ENCODE results near the gene AIFM3. TPM values are rescaled to one million over a fixed set of nuclear protein-coding genes. Genes with fewer than 3 reads are reported as not detected.
"Not testable (repeated sequence)": the region's sequence is repeated elsewhere in the genome, so short reads cannot be mapped to it uniquely, and the experiment has no call there.

The AIFM3 gene, protein sequence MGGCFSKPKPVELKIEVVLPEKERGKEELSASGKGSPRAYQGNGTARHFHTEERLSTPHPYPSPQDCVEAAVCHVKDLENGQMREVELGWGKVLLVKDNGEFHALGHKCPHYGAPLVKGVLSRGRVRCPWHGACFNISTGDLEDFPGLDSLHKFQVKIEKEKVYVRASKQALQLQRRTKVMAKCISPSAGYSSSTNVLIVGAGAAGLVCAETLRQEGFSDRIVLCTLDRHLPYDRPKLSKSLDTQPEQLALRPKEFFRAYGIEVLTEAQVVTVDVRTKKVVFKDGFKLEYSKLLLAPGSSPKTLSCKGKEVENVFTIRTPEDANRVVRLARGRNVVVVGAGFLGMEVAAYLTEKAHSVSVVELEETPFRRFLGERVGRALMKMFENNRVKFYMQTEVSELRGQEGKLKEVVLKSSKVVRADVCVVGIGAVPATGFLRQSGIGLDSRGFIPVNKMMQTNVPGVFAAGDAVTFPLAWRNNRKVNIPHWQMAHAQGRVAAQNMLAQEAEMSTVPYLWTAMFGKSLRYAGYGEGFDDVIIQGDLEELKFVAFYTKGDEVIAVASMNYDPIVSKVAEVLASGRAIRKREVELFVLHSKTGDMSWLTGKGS
- total RNA-seq (2014; rRNA removed; shearing (Covaris generic); ENCODE audit: low replicate concordance), result 0.56 TPM in 1 of 2 replicates, not detected in the other

DNA sequence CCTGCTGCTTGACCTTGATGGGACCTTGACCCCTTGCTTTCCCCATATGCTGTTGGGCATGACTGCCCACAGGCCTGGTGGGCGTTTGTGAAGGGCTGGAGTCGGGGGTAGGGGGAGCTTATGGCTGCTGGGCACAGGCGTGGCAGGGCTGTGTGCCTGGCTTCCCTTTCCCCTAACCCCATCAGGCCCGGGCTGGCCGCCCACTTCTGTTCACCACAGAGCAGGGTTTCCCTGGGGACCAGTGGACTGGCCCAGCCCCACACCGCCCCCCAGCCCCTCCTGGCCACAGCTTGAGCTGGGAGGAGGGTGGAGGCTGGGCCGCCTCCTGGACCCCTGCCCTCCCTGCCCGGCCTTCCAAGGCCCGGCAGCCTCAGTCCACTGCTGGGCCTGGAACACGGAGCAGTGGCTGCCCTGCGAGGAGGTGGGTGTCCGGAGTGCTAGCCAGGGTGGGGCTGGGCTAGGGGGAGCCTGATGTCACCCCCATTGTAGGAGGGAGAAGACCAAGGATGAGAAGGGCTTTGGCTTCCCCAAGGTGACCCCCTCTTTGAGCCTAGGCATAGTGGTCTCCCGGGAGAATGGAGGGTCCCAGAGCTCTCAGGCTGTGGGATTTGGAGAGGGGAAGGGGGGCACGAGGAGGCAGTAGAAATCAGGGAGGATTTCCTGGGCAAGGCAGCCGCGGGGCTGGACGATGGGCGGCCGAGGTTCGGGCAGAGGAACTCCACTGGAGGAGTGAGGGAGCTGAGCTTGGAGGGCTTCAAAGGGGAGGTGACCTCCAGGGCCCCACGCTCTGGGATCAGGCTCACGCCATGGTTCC lies at the start of gene AIFM3:
TSS of gene AIFM3 (plus strand) at position 373 of the 814 bp plus-strand sequence. CDS start 690 bp downstream, outside the sequence.
- Histone ChIP-seq H3K4me3 (no peak within 1 kb of the TSS), H3K27me3 (no peaks in the 10 kb centered on the region), H3K36me3 (no peaks in the 10 kb centered on the region), H3K9me3 (no peaks in the 10 kb centered on the region)
- DNase-seq, result no peak

DNA sequence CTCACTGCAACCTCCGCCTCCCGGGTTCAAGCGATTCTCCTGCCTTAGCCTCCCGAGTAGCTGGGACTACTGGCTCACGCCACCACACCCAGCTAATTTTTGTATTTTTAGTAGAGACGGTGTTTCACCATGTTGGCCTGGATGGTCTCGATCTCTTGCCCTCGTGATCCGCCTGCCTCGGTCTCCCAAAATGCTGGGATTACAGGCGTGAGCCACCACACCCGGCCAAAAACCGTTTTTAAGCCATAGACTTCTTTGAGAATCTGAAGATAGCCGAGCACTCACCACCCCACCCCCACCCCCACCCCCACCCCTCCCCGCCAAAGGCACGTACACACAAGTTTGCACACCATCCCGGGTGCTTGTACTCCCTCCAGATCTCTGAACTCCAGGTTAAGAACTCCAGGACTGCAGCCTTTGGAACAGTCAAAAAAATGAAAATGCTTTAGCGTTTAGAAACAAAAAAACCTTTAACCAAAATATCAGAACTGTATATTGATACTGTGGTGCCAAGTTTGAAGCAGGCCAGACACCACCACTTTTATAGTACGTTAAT lies 48.3 kb upstream of the AIFM3 start:
- peaks cover 11% of the 10 kb centered on the region for H3K36me3 ChIP-seq
- no peaks in the 10 kb centered on the region for H3K9me3 ChIP-seq
- H3K4me3 ChIP-seq, result peak overlapping the region; percentile 94
- no peak for DNase-seq
- no peaks in the 10 kb centered on the region for H3K27me3 ChIP-seq

DNA sequence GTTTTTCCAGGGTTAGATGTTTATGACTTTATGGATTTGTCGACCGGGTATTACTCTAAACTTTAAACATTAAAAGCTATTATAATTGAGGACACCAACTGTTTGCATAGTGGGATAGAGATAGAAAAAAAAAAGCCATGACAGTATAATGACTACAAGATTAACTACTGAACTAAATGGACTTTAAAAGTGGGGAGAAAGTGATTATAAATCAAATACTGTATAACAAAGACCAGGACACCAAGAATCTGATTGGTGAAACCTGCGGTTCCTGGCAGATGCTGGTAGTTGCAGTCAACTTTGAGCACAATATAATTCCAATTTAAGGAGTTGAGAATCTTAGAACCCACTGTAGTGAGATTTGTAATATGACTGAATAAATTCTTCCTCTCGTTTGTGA lies 47.3 kb upstream of the AIFM3 start:
- Histone ChIP-seq H3K9me3 (no peaks in the 10 kb centered on the region), H3K27me3 (no peaks in the 10 kb centered on the region), H3K36me3 (peaks cover 15% of the 10 kb centered on the region), H3K4me3 (peak overlapping the region; percentile 94)
- DNase-seq, result no peak

DNA sequence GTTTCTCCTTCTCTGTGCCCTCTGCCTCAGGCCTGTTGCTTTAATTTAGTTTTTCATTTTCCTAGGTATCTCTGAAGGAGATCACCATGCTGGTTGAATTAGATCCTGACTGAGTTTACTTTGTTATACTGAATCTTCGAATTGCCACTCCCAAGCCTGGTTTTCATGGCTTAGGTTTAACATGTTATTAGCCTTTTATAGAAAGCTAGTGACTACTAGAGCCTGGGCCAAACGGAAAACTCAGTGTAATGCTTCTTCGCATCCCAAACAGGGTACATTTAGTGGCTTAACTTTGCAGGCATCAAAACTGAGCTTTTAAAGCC lies 46.2 kb upstream of the AIFM3 start:
- H3K27me3 ChIP-seq, result no peaks in the 10 kb centered on the region
- DNase-seq, result no peak
- H3K4me3 ChIP-seq, result peak overlapping the region; percentile 94
- no peaks in the 10 kb centered on the region for H3K9me3 ChIP-seq
- peaks cover 23% of the 10 kb centered on the region for H3K36me3 ChIP-seq

DNA sequence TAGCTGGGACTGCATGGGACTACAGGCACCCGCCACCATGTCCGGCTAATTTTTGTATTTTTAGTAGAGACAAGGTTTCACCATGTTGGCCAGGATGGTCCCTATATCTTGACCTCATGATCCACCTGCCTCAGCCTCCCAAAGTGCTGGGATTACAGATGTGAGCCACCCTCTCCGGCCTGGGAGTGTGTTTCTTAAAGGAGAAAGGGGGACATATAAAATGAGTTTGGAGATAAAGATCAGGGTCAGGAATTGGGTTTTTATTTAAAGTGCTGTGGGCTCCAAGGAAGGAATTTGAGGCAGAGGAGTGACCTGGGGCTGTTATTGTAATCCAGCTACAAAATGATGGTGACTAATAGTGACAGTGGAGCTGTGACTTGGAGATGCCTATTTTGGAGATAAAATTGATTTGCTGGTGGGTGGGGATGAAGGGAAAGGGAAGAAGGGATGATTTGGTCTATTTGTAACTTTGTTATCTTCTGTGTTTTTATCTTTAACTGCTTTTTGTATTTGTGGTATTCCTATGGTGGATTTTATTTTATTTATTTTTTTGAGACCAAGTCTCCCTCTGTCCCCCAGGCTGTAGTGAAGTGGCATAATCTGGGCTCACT lies 44.8 kb upstream of the AIFM3 start:
- Histone ChIP-seq H3K4me3 (no peak overlapping the region), H3K9me3 (no peaks in the 10 kb centered on the region), H3K27me3 (no peaks in the 10 kb centered on the region), H3K36me3 (peaks cover 23% of the 10 kb centered on the region)
- no peak for DNase-seq

DNA sequence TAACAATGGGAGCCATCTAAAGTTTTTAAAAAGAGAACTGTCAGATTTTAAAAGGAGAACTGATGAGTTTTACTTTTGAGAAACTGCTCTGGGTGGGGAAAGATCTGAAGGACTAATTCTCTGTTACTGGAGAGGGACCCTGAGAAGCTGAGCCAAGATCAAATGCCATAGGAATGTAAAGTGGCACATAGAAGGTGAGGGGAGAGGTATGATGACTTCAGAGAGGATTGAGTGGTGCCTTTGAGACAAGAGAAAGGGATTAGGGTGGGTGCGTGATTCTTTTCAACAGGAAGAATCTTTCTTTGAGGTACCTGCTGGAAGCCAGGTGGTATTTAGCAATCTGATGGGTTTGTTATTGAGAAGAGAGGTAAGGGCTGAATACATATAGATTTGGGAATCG lies 40.8 kb upstream of the AIFM3 start:
- DNase-seq, result no peak

DNA sequence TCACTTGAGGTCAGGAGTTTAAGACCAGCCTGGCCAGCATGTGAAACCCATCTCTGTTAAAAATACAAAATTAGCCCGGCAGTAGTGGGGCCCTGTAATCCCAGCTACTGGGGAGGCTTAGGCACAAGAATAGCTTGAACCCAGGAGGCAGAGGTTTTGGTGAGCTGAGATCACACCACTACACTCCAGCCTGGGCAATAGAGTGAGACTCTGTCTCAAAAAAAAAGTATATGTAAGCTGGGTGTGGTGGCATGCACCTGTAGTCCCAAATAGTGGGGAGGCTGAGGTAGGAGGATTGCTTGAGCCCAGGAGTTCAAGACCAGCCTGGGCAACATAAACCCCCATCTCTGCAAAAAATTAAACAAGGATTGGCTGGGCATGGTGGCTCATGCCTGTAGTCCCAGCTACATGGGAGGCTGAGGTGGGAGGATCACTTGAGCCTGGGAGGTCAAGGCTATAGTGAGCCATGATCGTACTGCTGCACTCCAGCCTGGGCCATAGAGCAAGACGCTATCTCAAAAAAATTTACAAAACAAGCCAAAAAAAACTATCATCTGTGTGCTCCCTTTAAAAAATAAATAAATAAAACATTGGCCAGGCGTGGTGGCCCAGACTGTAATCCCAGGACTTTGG lies 39.0 kb upstream of the AIFM3 start:
- peaks cover 21% of the 10 kb centered on the region for H3K36me3 ChIP-seq
- DNase-seq, result no peak
- no peaks in the 10 kb centered on the region for H3K27me3 ChIP-seq
- H3K9me3 ChIP-seq, result no peaks in the 10 kb centered on the region
- no peak overlapping the region for H3K4me3 ChIP-seq

More for the DNA sequence above, 40.8 kb upstream of the AIFM3 start:
- H3K36me3 ChIP-seq, result peaks cover 21% of the 10 kb centered on the region
- no peaks in the 10 kb centered on the region for H3K9me3 ChIP-seq
- no peak overlapping the region for H3K4me3 ChIP-seq
- H3K27me3 ChIP-seq, result no peaks in the 10 kb centered on the region

DNA sequence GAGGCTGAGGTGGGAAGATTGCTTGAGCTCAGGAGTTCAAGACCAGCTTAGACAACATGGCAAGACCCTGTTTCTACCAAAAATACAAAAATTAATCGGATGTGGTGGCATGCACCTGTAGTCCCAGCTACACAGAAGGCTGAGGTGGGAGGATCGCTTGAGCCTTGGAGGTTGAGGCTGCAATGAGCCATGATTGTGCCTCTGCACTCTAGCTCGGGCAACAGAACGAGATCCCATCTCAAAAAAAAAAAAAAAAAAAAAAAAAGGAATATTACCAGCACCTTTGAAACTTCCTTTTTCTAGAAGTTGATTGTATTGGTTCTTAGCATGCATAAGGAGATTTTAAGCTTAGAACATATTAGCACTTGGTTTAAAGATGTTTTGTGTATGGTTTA lies 38.5 kb upstream of the AIFM3 start:
- no peaks in the 10 kb centered on the region for H3K9me3 ChIP-seq
- no peaks in the 10 kb centered on the region for H3K27me3 ChIP-seq
- DNase-seq, result no peak

DNA sequence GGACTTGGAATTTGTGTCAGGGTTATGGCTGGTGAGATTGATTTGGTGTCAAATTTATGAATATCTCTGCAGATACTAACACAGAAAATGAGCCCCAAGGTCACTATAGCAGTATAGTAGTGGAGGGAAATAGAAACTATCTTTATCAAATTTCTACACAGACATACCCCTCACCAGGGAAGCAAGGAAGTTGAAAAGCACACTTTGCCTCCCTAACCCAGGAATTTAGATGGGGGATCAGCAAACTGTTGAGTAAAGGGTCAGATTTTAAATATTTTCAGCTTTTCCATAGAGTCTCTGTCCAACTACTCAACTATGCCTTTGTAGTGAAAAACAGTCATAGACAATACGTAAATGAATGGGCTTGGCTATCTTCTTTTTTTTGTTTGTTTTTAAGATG lies 37.1 kb upstream of the AIFM3 start:
- no peak for DNase-seq
- Histone ChIP-seq H3K4me3 (no peak overlapping the region), H3K36me3 (peaks cover 32% of the 10 kb centered on the region), H3K9me3 (no peaks in the 10 kb centered on the region), H3K27me3 (no peaks in the 10 kb centered on the region)

More for the DNA sequence above, 38.5 kb upstream of the AIFM3 start:
- H3K4me3 ChIP-seq, result no peak overlapping the region
- H3K36me3 ChIP-seq, result peaks cover 24% of the 10 kb centered on the region

DNA sequence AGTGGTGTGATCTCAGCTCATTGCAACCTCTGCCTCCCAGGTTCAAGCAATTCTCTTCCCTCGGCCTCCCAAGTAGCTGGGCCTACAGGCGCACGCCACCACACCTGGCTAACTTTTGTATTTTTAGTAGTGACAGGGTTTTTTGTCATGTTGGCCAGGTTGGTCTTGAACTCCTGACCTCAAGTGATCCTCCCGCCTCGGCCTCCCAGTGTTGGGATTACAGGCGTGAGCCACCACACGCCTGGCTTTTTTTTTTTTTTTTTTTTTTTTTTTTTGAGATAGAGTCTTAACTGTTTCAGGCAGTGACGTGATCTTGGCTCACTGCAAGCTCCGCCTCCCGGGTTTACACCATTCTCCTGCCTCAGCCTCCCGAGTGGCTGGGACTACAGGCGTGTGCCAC lies 36.6 kb upstream of the AIFM3 start:
- not testable (repeated sequence) for H3K9me3 ChIP-seq, DNase-seq, H3K4me3 ChIP-seq, H3K27me3 ChIP-seq
- peaks cover 32% of the 10 kb centered on the region for H3K36me3 ChIP-seq

DNA sequence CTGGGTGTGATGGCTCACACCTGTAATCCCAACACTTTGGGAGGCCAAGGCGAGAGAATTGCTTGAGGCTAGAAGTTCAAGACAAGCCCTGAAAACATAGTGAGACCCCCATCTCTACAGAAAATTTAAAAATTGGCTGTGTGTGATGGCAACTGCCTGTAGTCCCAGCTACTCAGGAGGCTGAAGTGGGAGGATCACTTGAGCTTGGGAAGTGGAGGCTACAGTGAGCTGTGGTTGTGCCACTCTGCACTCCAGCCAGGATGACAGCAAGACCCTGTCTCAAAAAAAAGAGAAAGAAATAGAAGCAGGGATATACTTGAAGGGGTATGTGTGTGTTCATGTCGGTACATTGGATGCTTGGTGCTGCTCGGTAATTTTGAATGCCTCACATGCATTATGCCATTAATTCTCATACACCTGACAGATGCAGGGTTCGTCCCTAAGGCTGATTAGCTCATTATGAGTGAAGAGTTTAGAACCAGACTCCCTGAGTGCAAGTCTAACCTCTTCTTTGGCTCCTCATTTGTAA lies 35.9 kb upstream of the AIFM3 start:
- H3K4me3 ChIP-seq, result no peak overlapping the region
- H3K27me3 ChIP-seq, result no peaks in the 10 kb centered on the region
- no peak for DNase-seq
- peaks cover 36% of the 10 kb centered on the region for H3K36me3 ChIP-seq
- H3K9me3 ChIP-seq, result no peaks in the 10 kb centered on the region

DNA sequence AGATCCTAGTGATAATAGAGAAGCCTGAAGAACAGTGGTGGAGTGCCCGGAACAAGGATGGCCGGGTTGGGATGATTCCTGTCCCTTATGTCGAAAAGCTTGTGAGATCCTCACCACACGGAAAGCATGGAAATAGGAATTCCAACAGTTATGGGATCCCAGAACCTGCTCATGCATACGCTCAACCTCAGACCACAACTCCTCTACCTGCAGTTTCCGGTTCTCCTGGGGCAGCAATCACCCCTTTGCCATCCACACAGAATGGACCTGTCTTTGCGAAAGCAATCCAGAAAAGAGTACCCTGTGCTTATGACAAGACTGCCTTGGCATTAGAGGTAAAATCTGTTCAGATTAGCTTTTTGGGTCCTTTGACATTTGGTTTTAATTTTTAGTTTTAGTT lies 33.1 kb upstream of the AIFM3 start:
- DNase-seq, result no peak
- Histone ChIP-seq H3K27me3 (no peaks in the 10 kb centered on the region), H3K9me3 (no peaks in the 10 kb centered on the region), H3K36me3 (peaks cover 53% of the 10 kb centered on the region), H3K4me3 (no peak overlapping the region)

DNA sequence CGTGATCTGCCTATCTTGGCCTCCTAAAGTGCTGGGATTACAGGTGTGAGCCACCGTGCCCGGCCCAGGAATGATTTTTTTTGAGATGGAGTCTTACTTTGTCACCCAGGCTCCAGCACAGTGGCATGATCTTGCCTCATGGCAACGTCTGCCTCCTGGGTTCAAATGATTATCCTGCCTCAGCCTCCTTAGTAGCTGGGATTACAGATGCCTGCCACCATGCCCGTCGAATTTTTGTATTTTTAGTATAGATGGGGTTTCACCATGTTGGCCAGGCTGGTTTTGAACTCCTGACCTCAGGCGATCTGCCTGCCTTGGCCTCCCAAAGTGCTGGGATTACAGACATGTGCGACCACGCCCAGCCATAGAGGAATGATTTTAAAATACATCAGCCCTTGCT lies 32.0 kb upstream of the AIFM3 start:
- H3K36me3 ChIP-seq, result peaks cover 55% of the 10 kb centered on the region
- not testable (repeated sequence) for H3K4me3 ChIP-seq, H3K9me3 ChIP-seq, H3K27me3 ChIP-seq, DNase-seq

DNA sequence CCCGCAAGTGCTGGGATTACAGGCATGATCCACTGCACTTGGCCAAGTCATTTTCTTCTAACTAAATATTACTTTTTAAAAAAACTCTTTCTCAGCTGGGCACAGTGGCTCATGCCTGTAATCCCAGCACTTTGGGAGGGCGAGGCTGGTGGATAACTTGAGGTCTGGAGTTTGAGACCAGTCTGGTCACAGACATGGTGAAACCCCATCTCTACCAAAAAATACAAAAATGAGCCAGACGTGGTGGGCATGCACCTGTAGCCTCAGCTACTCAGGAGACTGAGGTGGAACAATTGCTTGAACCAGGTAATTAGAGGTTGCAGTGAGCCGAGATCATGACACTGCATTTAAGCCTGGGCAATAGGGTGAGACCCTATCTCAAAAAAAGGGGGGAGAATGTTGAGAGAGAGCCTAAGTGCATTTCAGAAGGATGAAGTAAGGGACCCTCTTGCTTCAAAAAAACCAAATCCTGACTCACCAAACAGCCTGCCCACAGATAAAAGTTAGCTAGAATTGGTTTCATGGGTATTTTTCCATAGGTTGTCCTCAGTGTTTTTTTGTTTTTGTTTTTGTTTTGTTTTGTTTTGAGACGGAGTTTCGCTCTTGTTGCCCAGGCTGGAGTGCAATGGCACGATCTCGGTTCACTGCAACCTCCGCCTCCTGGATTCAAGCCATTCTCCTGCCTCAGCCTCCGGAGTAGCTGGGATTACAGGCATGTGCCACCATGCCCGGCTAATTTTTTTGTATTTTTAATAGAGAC lies 31.1 kb upstream of the AIFM3 start:
- not testable (repeated sequence) for H3K4me3 ChIP-seq, H3K9me3 ChIP-seq, DNase-seq, H3K27me3 ChIP-seq
- peaks cover 51% of the 10 kb centered on the region for H3K36me3 ChIP-seq

DNA sequence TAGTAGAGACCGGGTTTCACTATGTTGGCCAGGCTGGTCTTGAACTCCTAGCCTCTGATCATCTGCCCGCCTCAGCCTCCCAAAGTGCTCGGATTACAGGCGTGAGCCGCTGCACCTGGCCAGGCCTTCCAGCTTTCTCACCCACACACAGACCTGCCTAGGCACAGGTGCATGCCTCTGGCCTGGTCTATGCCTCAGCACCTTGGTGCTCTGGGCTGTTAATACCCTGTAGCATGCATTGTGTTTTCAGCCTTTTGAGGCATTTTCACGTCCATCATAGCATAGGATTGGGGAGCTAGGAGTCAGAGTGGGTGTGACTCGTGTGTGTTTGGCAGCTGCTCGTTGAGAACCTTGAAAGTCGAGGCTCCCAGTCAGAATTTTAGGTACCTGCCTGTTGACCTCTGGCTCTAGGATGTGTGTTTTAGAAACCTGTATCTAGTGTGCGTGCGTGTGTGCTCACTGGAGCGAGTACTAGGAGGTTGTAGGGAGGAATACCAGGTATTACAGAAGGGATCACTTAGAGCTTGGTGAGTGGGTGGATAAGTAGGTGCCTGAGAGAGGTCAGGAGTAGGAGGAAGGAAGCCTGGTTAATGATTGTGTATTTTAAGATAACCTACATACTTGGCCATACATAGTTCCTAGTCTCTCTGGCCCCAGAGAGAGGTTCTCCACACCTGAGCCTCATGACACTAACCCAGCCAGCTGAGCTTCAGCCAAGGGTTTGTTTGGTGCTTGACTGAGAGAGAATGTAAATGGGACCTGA lies 29.8 kb upstream of the AIFM3 start:
- Histone ChIP-seq H3K4me3 (no peak overlapping the region), H3K9me3 (no peaks in the 10 kb centered on the region), H3K27me3 (no peaks in the 10 kb centered on the region), H3K36me3 (peaks cover 51% of the 10 kb centered on the region)
- DNase-seq, result no peak
